HepG2 (cell line): ENCODE measurements around the gene MRPS5. TPM values are rescaled to one million over a fixed set of nuclear protein-coding genes. Genes with fewer than 3 reads are reported as not detected.
A peak's percentile ranks its signal among the peaks of the same experiment; 100 is the strongest.

Experiments
- HNRNPK ChIP-seq: fragments of 200-400 bp; formaldehyde crosslinking; IDR thresholded peaks from 2 replicates; pipeline ENCODE4 v1.6.1; 2018; ENCODE audit warnings: low read length, low read depth, moderate library complexity, mild to moderate bottlenecking; ENCODE audit not compliant: poor library complexity, severe bottlenecking
- JUND ChIP-seq: sonication (generic); formaldehyde crosslinking; IDR thresholded peaks from 2 replicates; pipeline ENCODE4 v1.8.0; 2022; ENCODE audit warnings: mild to moderate bottlenecking, missing genetic modification reagents
- KDM1A ChIP-seq: IDR thresholded peaks from 2 replicates; pipeline ENCODE4 v1.6.1; 2016; ENCODE audit warnings: missing compliant biosample characterization
- KLF6 ChIP-seq: IDR thresholded peaks from 2 replicates; pipeline ENCODE4 v1.8.0; 2016; ENCODE audit warnings: missing biosample characterization, missing genetic modification reagents
- NFE2 ChIP-seq: sonication (generic); formaldehyde crosslinking; IDR thresholded peaks from 2 replicates; pipeline ENCODE4 v1.4.0; 2020; ENCODE audit warnings: missing genetic modification reagents
- PRDM4 ChIP-seq: sonication (generic); formaldehyde crosslinking; IDR thresholded peaks from 2 replicates; pipeline ENCODE4 v1.9.0; 2021; ENCODE audit warnings: missing genetic modification reagents, borderline replicate concordance
- PRPF4 ChIP-seq: fragments of 200-400 bp; formaldehyde crosslinking; IDR thresholded peaks from 2 replicates; pipeline ENCODE4 v1.6.1; 2016; ENCODE audit warnings: low read length, low read depth; ENCODE audit not compliant: poor library complexity, severe bottlenecking
- ZBTB10 ChIP-seq: sonication (generic); formaldehyde crosslinking; IDR thresholded peaks from 2 replicates; pipeline ENCODE4 v1.4.0; 2020; ENCODE audit warnings: missing genetic modification reagents, borderline replicate concordance
- ZFP91 ChIP-seq: sonication (generic); formaldehyde crosslinking; IDR thresholded peaks from 2 replicates; pipeline ENCODE4 v1.9.0; 2022; ENCODE audit warnings: missing genetic modification reagents, mild to moderate bottlenecking, borderline replicate concordance
- ZHX1 ChIP-seq: sonication (generic); formaldehyde crosslinking; IDR thresholded peaks from 2 replicates; pipeline ENCODE4 v1.8.1; 2022; ENCODE audit warnings: low read depth, mild to moderate bottlenecking, missing genetic modification reagents
- ZNF136 ChIP-seq: sonication (generic); formaldehyde crosslinking; IDR thresholded peaks from 2 replicates; pipeline ENCODE4 v1.8.1; 2022; ENCODE audit warnings: low read depth, mild to moderate bottlenecking, moderate library complexity, missing genetic modification reagents
- ZNF180 ChIP-seq: sonication (generic); formaldehyde crosslinking; IDR thresholded peaks from 2 replicates; pipeline ENCODE4 v1.4.0; 2020; ENCODE audit warnings: low read depth, missing genetic modification reagents, borderline replicate concordance
- ZNF232 ChIP-seq: sonication (generic); formaldehyde crosslinking; IDR thresholded peaks from 2 replicates; pipeline ENCODE4 v1.4.0; 2020; ENCODE audit warnings: missing genetic modification reagents, borderline replicate concordance
- ZNF569 ChIP-seq: sonication (generic); formaldehyde crosslinking; IDR thresholded peaks from 2 replicates; pipeline ENCODE4 v1.5.0; 2020; ENCODE audit warnings: mild to moderate bottlenecking, missing genetic modification reagents, moderate library complexity, borderline replicate concordance
- ZNF616 ChIP-seq: sonication (generic); formaldehyde crosslinking; IDR thresholded peaks from 2 replicates; pipeline ENCODE4 v1.5.0; 2020; ENCODE audit warnings: low read depth, mild to moderate bottlenecking, missing genetic modification reagents
- ZNF720 ChIP-seq: sonication (generic); formaldehyde crosslinking; IDR thresholded peaks from 2 replicates; pipeline ENCODE4 v1.4.0; 2020; ENCODE audit warnings: missing genetic modification reagents
- ZNF768 ChIP-seq: sonication (generic); formaldehyde crosslinking; IDR thresholded peaks from 2 replicates; pipeline ENCODE4 v1.4.0; 2020; ENCODE audit warnings: missing genetic modification reagents
- ZNF83 ChIP-seq: sonication (generic); formaldehyde crosslinking; IDR thresholded peaks from 2 replicates; pipeline ENCODE4 v1.4.0; 2020; ENCODE audit warnings: missing genetic modification reagents, mild to moderate bottlenecking, borderline replicate concordance
- ZNF841 ChIP-seq: sonication (generic); formaldehyde crosslinking; IDR thresholded peaks from 2 replicates; pipeline ENCODE4 v1.8.1; 2023; ENCODE audit warnings: missing genetic modification reagents, borderline replicate concordance
- ZNF850 ChIP-seq: sonication (generic); formaldehyde crosslinking; conservative IDR thresholded peaks from 2 replicates; pipeline ENCODE4 v1.9.0; 2021; ENCODE audit warnings: mild to moderate bottlenecking, missing genetic modification reagents
- ZSCAN25 ChIP-seq: sonication (generic); formaldehyde crosslinking; IDR thresholded peaks from 2 replicates; pipeline ENCODE4 v1.8.0; 2022; ENCODE audit warnings: mild to moderate bottlenecking, missing genetic modification reagents
- ZSCAN30 ChIP-seq: sonication (generic); formaldehyde crosslinking; IDR thresholded peaks from 2 replicates; pipeline ENCODE4 v1.5.0; 2020; ENCODE audit warnings: mild to moderate bottlenecking, missing genetic modification reagents
- polyA plus RNA-seq, 8 experiments: library from polyadenylated mRNA; depleted of rRNA in 3 of 8; stranded (reverse) in 7 of 8; unstranded in 1 of 8; fragments of >200 nt; fragmentation: Illumina TruSeq in 4 of 8; extraction: Trizol in 4 of 8; gene quantifications; 2 replicates each; pipeline versions ENCODE4 v1.2.1 to v1.2.3, GENCODE V29; 2011 to 2016; ENCODE audit warnings: low read depth in 4 of 8, missing spikeins in 1 of 8, mixed read lengths in 1 of 8; ENCODE audit not compliant: insufficient read depth in 1 of 8
- total RNA-seq, 5 experiments: library from RNA; depleted of rRNA; stranded (reverse); fragments of >200 nt; fragmentation: Illumina TruSeq; extraction: Trizol; gene quantifications; 2 replicates each; pipeline ENCODE4 v1.2.3, GENCODE V29; 2016; ENCODE audit warnings: low read depth in 1 of 5

MRPS5 gene
- total and polyA plus RNA-seq, 2 of the 13 experiments (the other 11 are each of a cell fraction or from before 2014, with no cell fraction given): 98.8 to 134 TPM

- no peak for TF ChIP-seq ZNF720
- no peak for TF ChIP-seq ZNF768
- no peak for TF ChIP-seq PRDM4
- no peak for TF ChIP-seq ZBTB10 (CRISPR knock-in tag)
- TF ChIP-seq ZNF83 (CRISPR knock-in tag): no peak
- TF ChIP-seq ZNF232 (CRISPR knock-in tag): no peak
- no peak for TF ChIP-seq ZSCAN30 (CRISPR knock-in tag)
- TF ChIP-seq KDM1A (CRISPR knock-in tag): no peak
- TF ChIP-seq ZFP91 (CRISPR knock-in tag): no peak
- TF ChIP-seq ZNF616: no peak
- TF ChIP-seq ZNF136 (CRISPR knock-in tag): no peak
- TF ChIP-seq ZNF841 (CRISPR knock-in tag): no peak
- TF ChIP-seq ZNF569 (CRISPR knock-in tag): no peak
- no peak for TF ChIP-seq NFE2
- no peak for TF ChIP-seq ZHX1 (CRISPR knock-in tag)
- TF ChIP-seq HNRNPK: no peak
- no peak for TF ChIP-seq JUND (CRISPR knock-in tag)
- TF ChIP-seq ZNF850 (CRISPR knock-in tag): no peak
- TF ChIP-seq KLF6 (CRISPR knock-in tag): no peak
- no peak for TF ChIP-seq ZNF180 (CRISPR knock-in tag)
- no peak for TF ChIP-seq ZSCAN25 (CRISPR knock-in tag)
- peak; percentile 4 for TF ChIP-seq PRPF4
These were observed 6.2 kb downstream of the MRPS5 start (continued) for GRCh38 chr2:95115418-95115817.
